ENCODE results near the gene OSBPL5. TPM values are rescaled to one million over a fixed set of nuclear protein-coding genes. Genes with fewer than 3 reads are reported as not detected.

The OSBPL5 gene
- total RNA-seq, 1 donor from 2014 or later, result 115 TPM

DNA sequence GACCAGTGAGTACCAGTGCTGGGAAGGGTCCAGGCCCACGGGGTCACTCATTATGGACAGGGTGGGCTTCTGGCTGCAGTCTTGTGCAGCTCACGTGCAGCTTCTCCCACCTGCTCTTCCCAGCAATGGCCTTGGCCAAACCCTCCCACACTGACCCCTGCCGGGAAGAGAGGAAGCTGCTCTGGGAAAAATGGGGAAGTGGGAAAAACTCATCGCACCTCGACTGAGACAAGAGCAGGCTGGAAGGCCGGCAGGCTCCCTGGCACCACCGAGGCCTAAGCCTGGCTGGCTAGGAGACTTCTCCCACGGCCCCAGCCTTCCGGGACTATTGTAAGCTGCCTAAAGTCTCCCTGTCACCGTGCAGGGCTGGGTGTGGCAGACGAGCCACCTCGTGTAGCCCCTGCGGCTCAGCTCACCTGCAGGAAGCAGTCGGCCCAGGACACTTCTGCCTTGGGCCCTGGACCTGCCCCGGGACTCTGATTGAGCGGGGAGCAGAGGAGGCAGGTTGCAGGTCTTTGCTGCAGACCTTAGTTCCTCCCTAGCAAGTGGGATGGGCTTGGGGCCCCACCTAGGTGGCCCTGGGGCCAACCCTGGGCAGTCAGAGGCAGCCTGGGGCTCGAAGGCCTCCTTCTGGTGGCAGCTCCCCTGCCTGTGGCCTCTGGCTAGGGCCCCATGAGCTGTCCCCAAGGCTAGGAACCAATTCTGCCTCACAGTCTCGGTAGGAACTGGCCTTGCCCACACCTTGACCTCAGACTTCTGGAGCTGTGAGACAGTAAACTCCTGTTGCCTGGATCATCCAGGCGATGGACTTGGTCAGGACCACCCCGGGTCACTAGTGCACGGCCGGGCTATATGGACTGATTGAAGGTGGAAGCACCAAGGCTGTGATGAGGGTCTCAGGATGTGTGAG, 30.4 kb upstream of the OSBPL5 start:
- Mint-ChIP-seq H3K4me3 (ENCODE audit: unreplicated experiment) (no peak overlapping the region), H3K27ac (ENCODE audit: unreplicated experiment) (no peak overlapping the region), H3K27me3 (ENCODE audit: unreplicated experiment) (peaks cover 4% of the 10 kb centered on the region), H3K4me1 (ENCODE audit: low read depth, unreplicated experiment) (no peaks in the 10 kb centered on the region), H3K9me3 (ENCODE audit: unreplicated experiment) (peaks cover 2% of the 10 kb centered on the region), H3K36me3 (ENCODE audit: unreplicated experiment) (no peaks in the 10 kb centered on the region)
- peak; percentile 8 for TF ChIP-seq CTCF (IDR thresholded peaks at IDR 0.05; ENCODE audit: partially characterized antibody, unreplicated experiment)
- no peak for DNase-seq

DNA sequence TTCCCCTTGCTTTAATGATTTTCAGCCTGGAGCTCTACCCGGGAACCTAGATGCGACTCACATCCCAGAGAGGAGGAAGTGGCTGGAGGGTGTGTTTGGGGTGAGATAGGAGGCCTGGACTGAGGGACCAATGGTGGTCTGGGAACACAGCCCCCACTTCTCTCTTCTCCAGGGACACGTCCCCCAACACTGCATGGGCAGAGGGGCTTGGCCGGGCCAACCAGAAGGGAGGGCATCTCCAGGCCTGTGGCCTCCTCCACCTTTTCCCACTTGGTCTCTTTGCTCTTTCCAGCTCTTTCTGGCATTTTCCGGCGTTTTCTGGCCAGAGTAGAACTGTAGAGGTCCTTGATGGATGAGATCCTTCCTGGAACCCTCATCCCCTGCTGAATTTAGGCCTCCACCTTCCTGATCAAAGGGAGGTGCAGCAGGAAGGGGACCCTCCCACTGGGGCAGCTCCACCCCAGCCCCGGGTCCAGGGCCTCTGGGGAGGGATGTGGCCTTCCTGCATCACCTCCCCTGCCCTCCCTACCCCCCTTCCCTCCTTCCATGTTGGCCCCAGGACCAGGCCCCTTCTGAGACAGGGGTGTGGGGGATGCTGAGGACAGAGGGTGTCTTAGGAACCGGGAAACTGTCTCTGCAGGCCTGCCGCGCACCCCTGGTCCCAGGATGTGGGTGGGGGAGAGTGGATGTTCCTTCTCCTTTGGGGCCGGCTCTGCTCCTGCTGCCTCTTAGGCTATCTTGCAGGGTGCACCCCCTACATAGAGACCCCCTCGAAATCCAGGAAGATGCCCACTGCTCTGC, 29.1 kb upstream of the OSBPL5 start:
- Mint-ChIP-seq H3K4me3 (ENCODE audit: unreplicated experiment) (no peak overlapping the region), H3K9me3 (ENCODE audit: unreplicated experiment) (peaks cover 2% of the 10 kb centered on the region), H3K27ac (ENCODE audit: unreplicated experiment) (no peak overlapping the region), H3K27me3 (ENCODE audit: unreplicated experiment) (peaks cover 4% of the 10 kb centered on the region), H3K4me1 (ENCODE audit: low read depth, unreplicated experiment) (no peaks in the 10 kb centered on the region), H3K36me3 (ENCODE audit: unreplicated experiment) (no peaks in the 10 kb centered on the region)
- DNase-seq, result no peak
- no peak for TF ChIP-seq CTCF (IDR thresholded peaks at IDR 0.05; ENCODE audit: partially characterized antibody, unreplicated experiment)

DNA sequence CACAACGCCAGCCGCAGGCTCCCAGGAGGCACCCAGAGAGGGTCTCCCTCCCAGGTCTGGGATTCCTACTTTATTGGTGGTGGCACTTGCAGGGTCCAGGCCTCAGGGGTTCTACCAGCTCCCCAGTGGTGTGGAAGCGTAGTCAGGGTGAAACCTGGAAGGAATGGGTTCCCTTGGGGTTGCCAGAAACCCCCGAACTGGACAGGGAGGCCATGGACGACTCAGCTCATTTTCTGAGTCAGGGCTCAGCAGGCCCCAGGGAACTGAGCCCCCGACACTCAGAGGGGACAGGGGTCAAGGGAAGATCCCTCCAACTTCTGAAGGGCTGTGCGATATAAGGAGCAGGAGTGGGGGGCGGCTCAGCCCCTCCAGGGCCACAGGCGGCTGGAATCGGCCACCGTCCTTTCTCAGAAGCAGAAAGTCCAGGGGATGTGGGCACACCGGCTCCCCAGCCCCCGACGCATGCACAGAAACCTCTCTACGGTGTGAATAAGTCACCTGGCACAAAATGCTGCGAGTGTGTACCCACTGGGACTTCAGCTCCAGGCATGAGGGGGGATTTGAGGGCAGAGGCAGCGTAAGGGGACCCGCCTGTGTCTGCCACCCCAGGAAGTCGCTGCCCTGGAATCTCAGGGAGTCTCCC, 28.4 kb upstream of the OSBPL5 start:
- H3K27me3 Mint-ChIP-seq (ENCODE audit: unreplicated experiment), result peaks cover 4% of the 10 kb centered on the region

GRCh38 chr11:3192511-3193372, 27.6 kb upstream of the OSBPL5 start:
- Mint-ChIP-seq H3K27me3 (ENCODE audit: unreplicated experiment) (peaks cover 4% of the 10 kb centered on the region), H3K36me3 (ENCODE audit: unreplicated experiment) (no peaks in the 10 kb centered on the region), H3K4me1 (ENCODE audit: low read depth, unreplicated experiment) (no peaks in the 10 kb centered on the region), H3K27ac (ENCODE audit: unreplicated experiment) (no peak overlapping the region), H3K9me3 (ENCODE audit: unreplicated experiment) (peaks cover 2% of the 10 kb centered on the region), H3K4me3 (ENCODE audit: unreplicated experiment) (no peak overlapping the region)
- TF ChIP-seq CTCF (IDR thresholded peaks at IDR 0.05; ENCODE audit: partially characterized antibody, unreplicated experiment), result no peak
- DNase-seq, result no peak

More for the DNA sequence above, 28.4 kb upstream of the OSBPL5 start:
- TF ChIP-seq CTCF (IDR thresholded peaks at IDR 0.05; ENCODE audit: partially characterized antibody, unreplicated experiment), result no peak
- H3K4me3 Mint-ChIP-seq (ENCODE audit: unreplicated experiment), result no peak overlapping the region
- no peak for DNase-seq
- no peaks in the 10 kb centered on the region for H3K36me3 Mint-ChIP-seq (ENCODE audit: unreplicated experiment)
- H3K27ac Mint-ChIP-seq (ENCODE audit: unreplicated experiment), result no peak overlapping the region
- H3K4me1 Mint-ChIP-seq (ENCODE audit: low read depth, unreplicated experiment), result no peaks in the 10 kb centered on the region
- H3K9me3 Mint-ChIP-seq (ENCODE audit: unreplicated experiment), result peaks cover 2% of the 10 kb centered on the region
